Stimulated activated naive CD4-positive, alpha-beta T cell treated with Interleukin-2 at 50 U/mL for 16 hours (primary cell): ENCODE data around the gene PLPPR2.
"Not testable (repeated sequence)": the region's sequence is repeated elsewhere in the genome, so short reads cannot be mapped to it uniquely, and the experiment has no call there.

Source experiments
- DNase-seq: peaks from one replicate; lab custom pipeline; 2025; lab: John Stamatoyannopoulos, UW

The PLPPR2 gene

GRCh38 chr19:11397089-11397610 lies 41.9 kb downstream of the PLPPR2 start:
- DNase-seq = no peak

- no peak for DNase-seq
Measured at GRCh38 chr19:11399667-11400066, 44.4 kb downstream of the PLPPR2 start.

GRCh38 chr19:11400798-11401197 lies 45.6 kb downstream of the PLPPR2 start:
- DNase-seq = no peak

GRCh38 chr19:11401808-11402543 lies 46.7 kb downstream of the PLPPR2 start:
- no peak for DNase-seq

- DNase-seq = no peak
Measured at GRCh38 chr19:11404588-11405222, 49.5 kb downstream of the PLPPR2 start.

GRCh38 chr19:11405846-11406643 lies 50.8 kb downstream of the PLPPR2 start:
- peak; percentile 14 for DNase-seq

GRCh38 chr19:11406703-11407236 lies 51.5 kb downstream of the PLPPR2 start:
- DNase-seq = not testable (repeated sequence)

GRCh38 chr19:11408591-11408990 lies 53.4 kb downstream of the PLPPR2 start:
- no peak for DNase-seq

- DNase-seq = no peak
Measured at GRCh38 chr19:11410682-11411081, 55.5 kb downstream of the PLPPR2 start.

- DNase-seq = no peak
Measured at GRCh38 chr19:11414544-11414943, 59.3 kb downstream of the PLPPR2 start.
